ENCODE results near the gene MAML3.

Gene MAML3

DNA sequence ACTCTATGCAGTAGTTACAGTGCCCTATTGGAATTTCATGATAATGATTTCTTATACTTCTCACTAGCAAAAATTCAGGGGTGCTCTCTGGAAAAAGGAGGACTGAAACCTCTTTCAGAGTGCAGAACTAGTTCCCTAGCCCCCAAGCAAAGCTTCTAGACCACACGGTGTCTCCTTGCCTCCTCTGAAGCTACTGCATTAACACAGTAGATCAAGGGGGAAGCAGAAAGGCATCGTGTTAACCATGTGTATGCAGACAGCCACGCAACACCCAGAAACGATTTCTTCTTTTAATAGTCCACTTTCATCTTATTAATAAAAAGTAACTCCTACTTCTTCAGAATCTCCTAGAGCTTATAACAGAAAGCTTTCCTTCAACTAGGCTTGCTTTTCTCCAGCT is 44.7 kb downstream of the MAML3 start:
- no peak for TF ChIP-seq EZH2phosphoT487 (IDR thresholded peaks at IDR 0.05; ENCODE audit: borderline replicate concordance, low read length)
- TF ChIP-seq, protein P1, sequence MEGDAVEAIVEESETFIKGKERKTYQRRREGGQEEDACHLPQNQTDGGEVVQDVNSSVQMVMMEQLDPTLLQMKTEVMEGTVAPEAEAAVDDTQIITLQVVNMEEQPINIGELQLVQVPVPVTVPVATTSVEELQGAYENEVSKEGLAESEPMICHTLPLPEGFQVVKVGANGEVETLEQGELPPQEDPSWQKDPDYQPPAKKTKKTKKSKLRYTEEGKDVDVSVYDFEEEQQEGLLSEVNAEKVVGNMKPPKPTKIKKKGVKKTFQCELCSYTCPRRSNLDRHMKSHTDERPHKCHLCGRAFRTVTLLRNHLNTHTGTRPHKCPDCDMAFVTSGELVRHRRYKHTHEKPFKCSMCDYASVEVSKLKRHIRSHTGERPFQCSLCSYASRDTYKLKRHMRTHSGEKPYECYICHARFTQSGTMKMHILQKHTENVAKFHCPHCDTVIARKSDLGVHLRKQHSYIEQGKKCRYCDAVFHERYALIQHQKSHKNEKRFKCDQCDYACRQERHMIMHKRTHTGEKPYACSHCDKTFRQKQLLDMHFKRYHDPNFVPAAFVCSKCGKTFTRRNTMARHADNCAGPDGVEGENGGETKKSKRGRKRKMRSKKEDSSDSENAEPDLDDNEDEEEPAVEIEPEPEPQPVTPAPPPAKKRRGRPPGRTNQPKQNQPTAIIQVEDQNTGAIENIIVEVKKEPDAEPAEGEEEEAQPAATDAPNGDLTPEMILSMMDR (IDR thresholded peaks at IDR 0.05; ENCODE audit: low read depth, low read length, poor library complexity, severe bottlenecking) = no peak
- H3K79me2 ChIP-seq (ENCODE audit: control insufficient read depth, low read length) = peaks cover 16% of the 10 kb centered on the region
- no peaks in the 10 kb centered on the region for H3K9me3 ChIP-seq (ENCODE audit: control insufficient read depth, insufficient read depth, low read length)
- no peak overlapping the region for H3K4me3 ChIP-seq (ENCODE audit: low read length)
- H3K9me2 ChIP-seq (replicated peaks; ENCODE audit: control insufficient read depth, low read length) = no peaks in the 10 kb centered on the region
- no peak overlapping the region for H3K4me2 ChIP-seq (ENCODE audit: low read length)
- H3K36me3 ChIP-seq (ENCODE audit: control insufficient read depth, low read length) = no peaks in the 10 kb centered on the region
- no peaks in the 10 kb centered on the region for H3K27me3 ChIP-seq (ENCODE audit: control insufficient read depth, low read length)
- no peak overlapping the region for H3K27ac ChIP-seq (ENCODE audit: low read depth, low read length)
- H3F3A ChIP-seq (ENCODE audit: control insufficient read depth, insufficient read depth) = no peaks in the 10 kb centered on the region; the same call in 1 of the 2 replicates
- H4K20me1 ChIP-seq (ENCODE audit: control insufficient read depth, insufficient read depth, low read depth, low read length) = no peaks in the 10 kb centered on the region
- peaks cover 24% of the 10 kb centered on the region for H3K4me1 ChIP-seq (ENCODE audit: control insufficient read depth, low read length)

DNA sequence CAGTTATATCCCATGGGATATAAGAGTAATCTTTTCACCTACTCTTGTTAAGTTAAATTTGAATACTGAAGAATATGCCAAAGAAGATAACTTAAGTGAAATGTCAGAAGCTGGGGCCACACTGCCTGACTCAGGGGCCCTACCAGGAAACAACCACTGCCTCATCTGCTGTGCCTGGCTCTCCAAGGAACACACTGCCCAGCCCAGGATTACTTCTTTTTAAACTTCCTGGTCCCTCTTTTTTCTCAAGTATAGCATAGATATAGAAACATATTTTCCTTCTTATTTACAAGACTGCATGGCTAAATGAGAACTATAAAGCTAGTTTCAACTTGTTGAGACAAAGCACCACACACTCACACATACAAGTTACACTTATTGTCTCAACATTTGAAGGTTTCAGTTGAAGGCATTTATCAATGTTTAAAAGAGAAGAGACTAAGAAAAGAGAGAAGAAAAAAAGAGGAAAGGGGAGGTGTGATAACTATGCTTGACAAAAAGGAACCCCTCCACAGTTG is 45.2 kb downstream of the MAML3 start:
- H3K4me2 ChIP-seq (ENCODE audit: low read length) = no peak overlapping the region
- TF ChIP-seq, protein P1 (IDR thresholded peaks at IDR 0.05; ENCODE audit: low read depth, low read length, poor library complexity, severe bottlenecking) = no peak
- no peak for TF ChIP-seq EZH2phosphoT487 (IDR thresholded peaks at IDR 0.05; ENCODE audit: borderline replicate concordance, low read length)

DNA sequence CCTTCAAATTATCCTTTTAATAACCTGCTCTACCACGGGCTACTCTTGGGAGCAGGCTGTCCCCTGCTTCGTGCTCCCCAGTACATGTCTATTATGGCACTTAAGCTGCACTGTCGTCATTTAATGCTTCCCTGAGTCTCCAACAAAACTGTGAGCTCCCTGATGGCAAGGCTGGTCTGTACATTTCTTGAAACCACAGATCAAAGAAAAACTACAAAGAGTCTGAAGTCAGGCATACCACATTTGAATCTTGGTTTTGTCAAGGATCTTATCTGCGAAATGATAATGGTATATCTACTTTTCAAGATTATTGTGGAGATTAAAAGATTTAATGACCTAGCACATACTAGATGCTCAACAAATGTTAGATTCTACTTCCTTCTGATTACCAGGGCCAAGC is 45.7 kb downstream of the MAML3 start:
- TF ChIP-seq, protein P1 (IDR thresholded peaks at IDR 0.05; ENCODE audit: low read depth, low read length, poor library complexity, severe bottlenecking) = no peak
- TF ChIP-seq EZH2phosphoT487 (IDR thresholded peaks at IDR 0.05; ENCODE audit: borderline replicate concordance, low read length) = no peak
- Histone ChIP-seq H3K4me1 (ENCODE audit: control insufficient read depth, low read length) (peaks cover 31% of the 10 kb centered on the region), H4K20me1 (ENCODE audit: control insufficient read depth, insufficient read depth, low read depth, low read length) (no peaks in the 10 kb centered on the region), H3K36me3 (ENCODE audit: control insufficient read depth, low read length) (no peaks in the 10 kb centered on the region), H3K4me3 (ENCODE audit: low read length) (no peak overlapping the region), H3K9me3 (ENCODE audit: control insufficient read depth, insufficient read depth, low read length) (no peaks in the 10 kb centered on the region), H3K27ac (ENCODE audit: low read depth, low read length) (no peak overlapping the region), H3K4me2 (ENCODE audit: low read length) (peak overlapping the region; percentile 33), H3K79me2 (ENCODE audit: control insufficient read depth, low read length) (peaks cover 16% of the 10 kb centered on the region), H3K9me2 (replicated peaks; ENCODE audit: control insufficient read depth, low read length) (no peaks in the 10 kb centered on the region), H3K27me3 (ENCODE audit: control insufficient read depth, low read length) (no peaks in the 10 kb centered on the region), H3F3A (ENCODE audit: control insufficient read depth, insufficient read depth) (no peaks in the 10 kb centered on the region; the same call in 1 of the 2 replicates)

More for the DNA sequence above, 45.2 kb downstream of the MAML3 start:
- Histone ChIP-seq H3K9me2 (replicated peaks; ENCODE audit: control insufficient read depth, low read length) (no peaks in the 10 kb centered on the region), H3K4me3 (ENCODE audit: low read length) (no peak overlapping the region), H4K20me1 (ENCODE audit: control insufficient read depth, insufficient read depth, low read depth, low read length) (no peaks in the 10 kb centered on the region), H3K27me3 (ENCODE audit: control insufficient read depth, low read length) (no peaks in the 10 kb centered on the region), H3K9me3 (ENCODE audit: control insufficient read depth, insufficient read depth, low read length) (no peaks in the 10 kb centered on the region), H3F3A (ENCODE audit: control insufficient read depth, insufficient read depth) (no peaks in the 10 kb centered on the region; the same call in 1 of the 2 replicates), H3K36me3 (ENCODE audit: control insufficient read depth, low read length) (no peaks in the 10 kb centered on the region), H3K4me1 (ENCODE audit: control insufficient read depth, low read length) (peaks cover 26% of the 10 kb centered on the region), H3K79me2 (ENCODE audit: control insufficient read depth, low read length) (peaks cover 16% of the 10 kb centered on the region), H3K27ac (ENCODE audit: low read depth, low read length) (no peak overlapping the region)

Data from DOHH2 (cell line).